WTC11 (cell line): ENCODE results near the gene NOL12. TPM values are rescaled to one million over a fixed set of nuclear protein-coding genes. Genes with fewer than 3 reads are reported as not detected.

Experiments used
- ATAC-seq: fragments of 200-7000 bp; cut with Tn5 transposase; 2 replicates; pipeline ENCODE4 v1.10.0; 2021; ENCODE audit warnings: mild to moderate bottlenecking, moderate library complexity
- CTCF ChIA-PET: fragments of 300-600 bp; sonication (Branson Sonifier 250); formaldehyde crosslinking; loops from one replicate; lab custom pipeline; 2021; ENCODE audit warnings: antibody characterized with exemption; lab: Charles Lee
- POLR2A ChIA-PET: fragments of 350-600 bp; sonication (Branson Sonifier 250); formaldehyde crosslinking; loops from one replicate; lab custom pipeline; 2021; ENCODE audit warnings: antibody characterized with exemption; lab: Charles Lee
- DNase-seq: peaks from one replicate; pipeline ENCODE4 v3.0.0; 2021; ENCODE audit warnings: low spot score
- H3K27ac Mint-ChIP-seq: 2 replicates; pipeline ENCODE4 v1.8.0; 2021; ENCODE audit warnings: mixed read lengths
- H3K27me3 Mint-ChIP-seq: 2 replicates; pipeline ENCODE4 v1.8.0; 2021; ENCODE audit warnings: low read depth, mild to moderate bottlenecking, moderate library complexity, mixed read lengths
- H3K36me3 Mint-ChIP-seq: 2 replicates; pipeline ENCODE4 v1.8.0; 2021; ENCODE audit warnings: mixed read lengths
- H3K4me1 Mint-ChIP-seq: 2 replicates; pipeline ENCODE4 v1.8.0; 2022; ENCODE audit warnings: mixed read lengths
- H3K4me3 Mint-ChIP-seq: 2 replicates; pipeline ENCODE4 v1.8.0; 2021; ENCODE audit warnings: mild to moderate bottlenecking, moderate library complexity, mixed read lengths
- H3K9me3 Mint-ChIP-seq: 2 replicates; pipeline ENCODE4 v1.8.0; 2021; ENCODE audit warnings: mixed read lengths
- ESRRA ChIP-seq: sonication (generic); formaldehyde crosslinking; IDR thresholded peaks from 2 replicates; pipeline ENCODE4 v1.8.1; 2022; ENCODE audit warnings: mild to moderate bottlenecking, missing genetic modification reagents, borderline replicate concordance
- FOXJ3 ChIP-seq: sonication (generic); formaldehyde crosslinking; IDR thresholded peaks from 2 replicates; pipeline ENCODE4 v1.9.0; 2021; ENCODE audit warnings: missing genetic modification reagents, mild to moderate bottlenecking, borderline replicate concordance
- FOXK1 ChIP-seq: sonication (generic); formaldehyde crosslinking; IDR thresholded peaks from 2 replicates; pipeline ENCODE4 v1.8.0; 2022; ENCODE audit warnings: mild to moderate bottlenecking, moderate library complexity, missing genetic modification reagents
- GABPB1 ChIP-seq: sonication (generic); formaldehyde crosslinking; IDR thresholded peaks from 2 replicates; pipeline ENCODE4 v1.8.1; 2023; ENCODE audit warnings: mild to moderate bottlenecking, missing genetic modification reagents
- GRHL2 ChIP-seq: fragments of 250-450 bp; sonication (Bioruptor Pico); IDR thresholded peaks from 2 replicates; pipeline ENCODE4 v1.8.0; 2022; ENCODE audit warnings: mild to moderate bottlenecking, moderate library complexity; ENCODE audit not compliant: insufficient replicate concordance, severe bottlenecking
- JUN ChIP-seq: sonication (generic); formaldehyde crosslinking; IDR thresholded peaks from 2 replicates; pipeline ENCODE4 v1.8.0; 2023; ENCODE audit warnings: mild to moderate bottlenecking, missing genetic modification reagents
- NFE2L1 ChIP-seq: sonication (generic); formaldehyde crosslinking; IDR thresholded peaks from 2 replicates; pipeline ENCODE4 v1.8.1; 2023; ENCODE audit warnings: missing genetic modification reagents
- NFYB ChIP-seq: sonication (generic); formaldehyde crosslinking; conservative IDR thresholded peaks from 2 replicates; pipeline ENCODE4 v1.8.0; 2022; ENCODE audit warnings: low read depth, missing genetic modification reagents
- NR2C2 ChIP-seq: sonication (generic); formaldehyde crosslinking; IDR thresholded peaks from 2 replicates; pipeline ENCODE4 v1.8.0; 2022; ENCODE audit warnings: mild to moderate bottlenecking, missing genetic modification reagents
- NR3C1 ChIP-seq: sonication (generic); formaldehyde crosslinking; conservative IDR thresholded peaks from 2 replicates; pipeline ENCODE4 v1.8.1; 2023; ENCODE audit warnings: low read depth, mild to moderate bottlenecking, missing genetic modification reagents
- RORB ChIP-seq: fragments of 250-450 bp; sonication (Bioruptor Pico); IDR thresholded peaks from 2 replicates; pipeline ENCODE4 v1.9.0; 2021; ENCODE audit warnings: mild to moderate bottlenecking
- TEAD4 ChIP-seq: sonication (generic); formaldehyde crosslinking; IDR thresholded peaks from 2 replicates; pipeline ENCODE4 v1.8.0; 2022; ENCODE audit warnings: mild to moderate bottlenecking, missing genetic modification reagents
- ZNF219 ChIP-seq: sonication (generic); formaldehyde crosslinking; IDR thresholded peaks from 2 replicates; pipeline ENCODE4 v1.8.0; 2023; ENCODE audit warnings: missing genetic modification reagents, mild to moderate bottlenecking, borderline replicate concordance
- ZNF263 ChIP-seq: sonication (generic); formaldehyde crosslinking; IDR thresholded peaks from 2 replicates; pipeline ENCODE4 v1.8.1; 2022; ENCODE audit warnings: low read depth, mild to moderate bottlenecking, moderate library complexity, missing genetic modification reagents
- ZNF423 ChIP-seq: fragments of 250-450 bp; sonication (Bioruptor Pico); IDR thresholded peaks from 2 replicates; pipeline ENCODE4 v2.1.2; 2022; ENCODE audit warnings: mild to moderate bottlenecking, moderate library complexity
- total RNA-seq: library from RNA; stranded (reverse); gene quantifications from 3 replicates; pipeline ENCODE4 v1.2.3, GENCODE V29; 2021
- TF ChIP-seq, protein P1 (sequence below): sonication (generic); formaldehyde crosslinking; conservative IDR thresholded peaks from 2 replicates; pipeline ENCODE4 v1.8.1; 2022; ENCODE audit warnings: mild to moderate bottlenecking, missing genetic modification reagents
- TF ChIP-seq, protein P2 (sequence below): fragments of 250-450 bp; sonication (Bioruptor Pico); IDR thresholded peaks from 2 replicates; pipeline ENCODE4 v1.8.0; 2021; ENCODE audit warnings: mild to moderate bottlenecking
- TF ChIP-seq, protein P3 (sequence below): sonication (generic); formaldehyde crosslinking; IDR thresholded peaks from 2 replicates; pipeline ENCODE4 v1.8.1; 2023; ENCODE audit warnings: mild to moderate bottlenecking, missing genetic modification reagents
- TF ChIP-seq, protein P4 (sequence below): sonication (generic); formaldehyde crosslinking; IDR thresholded peaks from 2 replicates; pipeline ENCODE4 v1.8.1; 2022; ENCODE audit warnings: mild to moderate bottlenecking, missing genetic modification reagents, moderate library complexity, borderline replicate concordance
- TF ChIP-seq, protein P5 (sequence below): sonication (generic); formaldehyde crosslinking; IDR thresholded peaks from 2 replicates; pipeline ENCODE4 v1.8.0; 2023; ENCODE audit warnings: mild to moderate bottlenecking, missing genetic modification reagents

NOL12 gene
- total RNA-seq, 1 experiment from 2014 or later: 24.9 TPM

DNA sequence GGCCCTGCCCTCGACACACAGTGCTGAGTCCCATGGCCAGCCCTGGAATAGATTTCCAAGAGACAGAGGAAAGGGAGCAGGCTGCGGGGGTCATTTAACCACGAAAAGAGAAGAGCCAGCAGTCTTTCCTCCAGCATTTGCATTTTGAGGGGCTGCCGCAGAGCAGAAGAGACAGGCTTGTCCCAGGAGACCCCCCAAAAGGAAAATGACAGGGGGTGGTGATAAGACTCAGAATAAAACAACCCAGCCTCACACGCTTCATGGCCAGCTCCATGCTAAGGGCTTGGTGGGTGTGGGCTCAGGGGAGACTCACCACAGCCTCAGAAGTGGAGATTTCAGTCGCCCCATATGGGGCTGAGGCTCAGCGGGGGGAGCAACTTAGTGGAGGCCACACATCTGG is 27.6 kb downstream of the NOL12 start (continued):
- TF ChIP-seq NFE2L1 (CRISPR knock-in tag) (no peak), NR3C1 (CRISPR knock-in tag) (no peak)

DNA sequence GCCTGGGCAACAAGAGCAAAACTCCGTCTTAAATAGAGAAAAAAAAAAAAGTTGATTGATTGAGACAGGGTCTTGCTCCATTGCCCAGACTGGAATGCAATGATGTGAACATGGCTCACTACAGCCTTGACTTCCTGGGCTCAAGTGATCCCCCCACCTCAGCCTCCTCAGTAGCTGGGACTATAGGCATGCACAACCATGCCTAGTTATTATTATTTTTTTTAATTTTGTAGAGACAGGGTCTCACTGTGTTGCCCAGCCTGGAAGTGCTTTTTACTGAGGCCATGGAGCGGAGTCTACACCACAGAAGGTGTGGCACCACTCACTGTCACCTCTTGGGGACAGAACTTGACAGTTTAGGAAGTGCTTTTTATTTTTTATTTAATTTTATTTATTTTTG is 28.5 kb downstream of the NOL12 start:
- DNase-seq: no peak
- ChIA-PET POLR2A (interaction anchor here (0.6 kb wide), 1 partner anchor 54 kb away, joined by 3 read pairs; no protein-coding TSS in a partner anchor), CTCF (no interaction called here)
- H3K27ac Mint-ChIP-seq: no peak overlapping the region
- ATAC-seq: no peak
- no peak for TF ChIP-seq NR2C2 (CRISPR knock-in tag)
- TF ChIP-seq FOXJ3: no peak
- TF ChIP-seq ZNF219 (CRISPR knock-in tag): no peak
- TF ChIP-seq RORB (CRISPR knock-in tag): no peak
- TF ChIP-seq, protein P1, sequence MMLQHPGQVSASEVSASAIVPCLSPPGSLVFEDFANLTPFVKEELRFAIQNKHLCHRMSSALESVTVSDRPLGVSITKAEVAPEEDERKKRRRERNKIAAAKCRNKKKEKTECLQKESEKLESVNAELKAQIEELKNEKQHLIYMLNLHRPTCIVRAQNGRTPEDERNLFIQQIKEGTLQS (CRISPR knock-in tag): no peak
- TF ChIP-seq JUN (CRISPR knock-in tag): no peak
- TF ChIP-seq FOXK1 (CRISPR knock-in tag): no peak
- TF ChIP-seq, protein P2, sequence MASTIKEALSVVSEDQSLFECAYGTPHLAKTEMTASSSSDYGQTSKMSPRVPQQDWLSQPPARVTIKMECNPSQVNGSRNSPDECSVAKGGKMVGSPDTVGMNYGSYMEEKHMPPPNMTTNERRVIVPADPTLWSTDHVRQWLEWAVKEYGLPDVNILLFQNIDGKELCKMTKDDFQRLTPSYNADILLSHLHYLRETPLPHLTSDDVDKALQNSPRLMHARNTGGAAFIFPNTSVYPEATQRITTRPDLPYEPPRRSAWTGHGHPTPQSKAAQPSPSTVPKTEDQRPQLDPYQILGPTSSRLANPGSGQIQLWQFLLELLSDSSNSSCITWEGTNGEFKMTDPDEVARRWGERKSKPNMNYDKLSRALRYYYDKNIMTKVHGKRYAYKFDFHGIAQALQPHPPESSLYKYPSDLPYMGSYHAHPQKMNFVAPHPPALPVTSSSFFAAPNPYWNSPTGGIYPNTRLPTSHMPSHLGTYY (CRISPR knock-in tag): no peak
- no peak for TF ChIP-seq GABPB1
- TF ChIP-seq, protein P3, sequence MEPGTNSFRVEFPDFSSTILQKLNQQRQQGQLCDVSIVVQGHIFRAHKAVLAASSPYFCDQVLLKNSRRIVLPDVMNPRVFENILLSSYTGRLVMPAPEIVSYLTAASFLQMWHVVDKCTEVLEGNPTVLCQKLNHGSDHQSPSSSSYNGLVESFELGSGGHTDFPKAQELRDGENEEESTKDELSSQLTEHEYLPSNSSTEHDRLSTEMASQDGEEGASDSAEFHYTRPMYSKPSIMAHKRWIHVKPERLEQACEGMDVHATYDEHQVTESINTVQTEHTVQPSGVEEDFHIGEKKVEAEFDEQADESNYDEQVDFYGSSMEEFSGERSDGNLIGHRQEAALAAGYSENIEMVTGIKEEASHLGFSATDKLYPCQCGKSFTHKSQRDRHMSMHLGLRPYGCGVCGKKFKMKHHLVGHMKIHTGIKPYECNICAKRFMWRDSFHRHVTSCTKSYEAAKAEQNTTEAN (CRISPR knock-in tag): no peak
- no peak for TF ChIP-seq ESRRA (CRISPR knock-in tag)
- TF ChIP-seq, protein P4, sequence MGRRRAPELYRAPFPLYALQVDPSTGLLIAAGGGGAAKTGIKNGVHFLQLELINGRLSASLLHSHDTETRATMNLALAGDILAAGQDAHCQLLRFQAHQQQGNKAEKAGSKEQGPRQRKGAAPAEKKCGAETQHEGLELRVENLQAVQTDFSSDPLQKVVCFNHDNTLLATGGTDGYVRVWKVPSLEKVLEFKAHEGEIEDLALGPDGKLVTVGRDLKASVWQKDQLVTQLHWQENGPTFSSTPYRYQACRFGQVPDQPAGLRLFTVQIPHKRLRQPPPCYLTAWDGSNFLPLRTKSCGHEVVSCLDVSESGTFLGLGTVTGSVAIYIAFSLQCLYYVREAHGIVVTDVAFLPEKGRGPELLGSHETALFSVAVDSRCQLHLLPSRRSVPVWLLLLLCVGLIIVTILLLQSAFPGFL: no peak
- TF ChIP-seq ZNF263: no peak
- TF ChIP-seq, protein P5, sequence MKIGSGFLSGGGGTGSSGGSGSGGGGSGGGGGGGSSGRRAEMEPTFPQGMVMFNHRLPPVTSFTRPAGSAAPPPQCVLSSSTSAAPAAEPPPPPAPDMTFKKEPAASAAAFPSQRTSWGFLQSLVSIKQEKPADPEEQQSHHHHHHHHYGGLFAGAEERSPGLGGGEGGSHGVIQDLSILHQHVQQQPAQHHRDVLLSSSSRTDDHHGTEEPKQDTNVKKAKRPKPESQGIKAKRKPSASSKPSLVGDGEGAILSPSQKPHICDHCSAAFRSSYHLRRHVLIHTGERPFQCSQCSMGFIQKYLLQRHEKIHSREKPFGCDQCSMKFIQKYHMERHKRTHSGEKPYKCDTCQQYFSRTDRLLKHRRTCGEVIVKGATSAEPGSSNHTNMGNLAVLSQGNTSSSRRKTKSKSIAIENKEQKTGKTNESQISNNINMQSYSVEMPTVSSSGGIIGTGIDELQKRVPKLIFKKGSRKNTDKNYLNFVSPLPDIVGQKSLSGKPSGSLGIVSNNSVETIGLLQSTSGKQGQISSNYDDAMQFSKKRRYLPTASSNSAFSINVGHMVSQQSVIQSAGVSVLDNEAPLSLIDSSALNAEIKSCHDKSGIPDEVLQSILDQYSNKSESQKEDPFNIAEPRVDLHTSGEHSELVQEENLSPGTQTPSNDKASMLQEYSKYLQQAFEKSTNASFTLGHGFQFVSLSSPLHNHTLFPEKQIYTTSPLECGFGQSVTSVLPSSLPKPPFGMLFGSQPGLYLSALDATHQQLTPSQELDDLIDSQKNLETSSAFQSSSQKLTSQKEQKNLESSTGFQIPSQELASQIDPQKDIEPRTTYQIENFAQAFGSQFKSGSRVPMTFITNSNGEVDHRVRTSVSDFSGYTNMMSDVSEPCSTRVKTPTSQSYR: no peak
- TF ChIP-seq TEAD4: no peak
- H3K4me1 Mint-ChIP-seq: peaks cover 3% of the 10 kb centered on the region; the same call in 1 of the 2 replicates
- no peak overlapping the region for H3K4me3 Mint-ChIP-seq
- no peaks in the 10 kb centered on the region for H3K27me3 Mint-ChIP-seq
- peaks cover 7% of the 10 kb centered on the region for H3K9me3 Mint-ChIP-seq
- H3K36me3 Mint-ChIP-seq: peaks cover 48% of the 10 kb centered on the region

DNA sequence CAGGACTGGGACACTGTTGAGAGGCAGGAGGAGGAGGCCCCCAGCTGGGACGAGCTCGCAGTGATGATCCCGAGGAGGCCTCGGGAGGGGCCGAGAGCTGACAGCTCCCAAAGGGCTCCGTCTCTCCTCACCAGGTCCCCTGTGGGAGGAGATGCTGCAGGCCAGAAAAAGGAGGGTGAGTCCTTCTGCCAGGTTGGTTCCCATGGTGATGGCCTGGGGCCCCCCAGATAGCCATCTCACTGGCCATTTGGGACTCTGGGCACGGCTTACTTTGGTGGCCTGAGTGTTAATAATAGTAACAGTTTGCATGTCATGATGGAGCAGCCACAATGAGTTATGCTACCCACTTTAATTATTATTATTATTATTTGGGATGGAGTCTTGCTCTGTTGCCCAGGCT is 29.6 kb downstream of the NOL12 start:
- no peak for DNase-seq
- TF ChIP-seq NFYB (no peak), GRHL2 (CRISPR knock-in tag) (no peak), ZNF423 (no peak)
- TF ChIP-seq, all 79 proteins: peak for 0
- H3K36me3 Mint-ChIP-seq: peaks cover 44% of the 10 kb centered on the region
- H3K4me3 Mint-ChIP-seq: no peak overlapping the region
- peaks cover 7% of the 10 kb centered on the region for H3K9me3 Mint-ChIP-seq
- no peak for ATAC-seq
- no peaks in the 10 kb centered on the region for H3K27me3 Mint-ChIP-seq
- H3K27ac Mint-ChIP-seq: no peak overlapping the region
- H3K4me1 Mint-ChIP-seq: no peaks in the 10 kb centered on the region
- ChIA-PET CTCF (no interaction called here), POLR2A (no interaction called here)
